ENCODE measurements around the gene RPL29.

RPL29 gene

GRCh38 chr3:52023860-52024764, 28.4 kb upstream of the RPL29 start:
- no peak overlapping the region for H3K9ac ChIP-seq (ENCODE audit: low read length)
- no peaks in the 10 kb centered on the region for H3K27me3 ChIP-seq (ENCODE audit: low read length)
- H3K9me3 ChIP-seq (ENCODE audit: insufficient read depth, low read length): no peaks in the 10 kb centered on the region
- H3K4me2 ChIP-seq (ENCODE audit: low read depth, low read length, poor library complexity, severe bottlenecking): no peak overlapping the region
- H3K36me3 ChIP-seq (ENCODE audit: low read length): no peaks in the 10 kb centered on the region
- TF ChIP-seq CTCF (IDR thresholded peaks at IDR 0.05; ENCODE audit: insufficient read depth, low read length, poor library complexity, severe bottlenecking) (no peak), EZH2phosphoT487 (conservative IDR thresholded peaks at IDR 0.05; ENCODE audit: low read length) (no peak)
- H3F3A ChIP-seq (ENCODE audit: insufficient read depth): no peaks in the 10 kb centered on the region
- H2AFZ ChIP-seq (ENCODE audit: low read depth, low read length, severe bottlenecking): no peak overlapping the region
- no peaks in the 10 kb centered on the region for H3K79me2 ChIP-seq (ENCODE audit: insufficient read depth, low read length)
- no peaks in the 10 kb centered on the region for H3K9me2 ChIP-seq (replicated peaks; ENCODE audit: insufficient read depth, low read length)
- H3K27ac ChIP-seq (ENCODE audit: low read depth, low read length): no peak overlapping the region
- no peaks in the 10 kb centered on the region for H4K20me1 ChIP-seq (ENCODE audit: low read depth, low read length)
- no peak overlapping the region for H3K4me3 ChIP-seq (ENCODE audit: insufficient read depth, low read length, poor library complexity, severe bottlenecking)

DNA sequence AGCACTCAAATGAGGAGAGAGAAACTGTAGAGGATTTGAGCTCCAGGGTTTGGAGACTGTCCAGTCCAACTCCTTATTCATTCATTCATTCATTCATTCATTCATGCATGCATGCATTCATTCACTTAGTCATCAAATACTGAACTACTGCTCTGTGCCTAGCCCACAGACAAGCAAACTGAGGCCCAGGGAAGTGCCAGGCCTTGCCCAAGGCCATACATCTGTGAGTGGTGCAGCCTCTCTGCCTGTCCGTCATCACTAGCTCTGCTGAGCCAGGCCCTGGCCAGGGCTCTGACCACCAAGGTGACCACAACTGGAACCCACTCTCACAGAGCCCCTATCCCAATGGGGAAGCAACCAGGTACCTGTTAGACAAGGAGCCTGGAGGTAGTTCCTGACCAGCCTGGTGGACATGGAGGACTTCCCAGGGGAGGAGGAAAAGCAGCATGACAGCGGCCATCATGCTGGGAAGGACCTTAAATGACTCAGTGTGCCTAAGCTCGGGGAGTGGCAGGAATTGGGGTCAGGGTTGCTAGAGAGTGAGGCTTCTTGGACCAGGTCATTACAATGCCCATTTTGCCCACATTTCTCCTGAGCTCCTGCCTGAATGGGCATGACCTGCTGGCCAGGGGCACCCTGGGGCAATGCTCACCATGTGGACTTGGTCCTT, 27.5 kb upstream of the RPL29 start:
- no peaks in the 10 kb centered on the region for H3F3A ChIP-seq (ENCODE audit: insufficient read depth)
- H3K9ac ChIP-seq (ENCODE audit: low read length): no peak overlapping the region
- H2AFZ ChIP-seq (ENCODE audit: low read depth, low read length, severe bottlenecking): no peak overlapping the region
- no peak overlapping the region for H3K4me3 ChIP-seq (ENCODE audit: insufficient read depth, low read length, poor library complexity, severe bottlenecking)
- no peaks in the 10 kb centered on the region for H3K9me2 ChIP-seq (replicated peaks; ENCODE audit: insufficient read depth, low read length)
- no peaks in the 10 kb centered on the region for H3K27me3 ChIP-seq (ENCODE audit: low read length)
- no peaks in the 10 kb centered on the region for H3K9me3 ChIP-seq (ENCODE audit: insufficient read depth, low read length)
- no peak overlapping the region for H3K27ac ChIP-seq (ENCODE audit: low read depth, low read length)
- no peak for TF ChIP-seq CTCF (IDR thresholded peaks at IDR 0.05; ENCODE audit: insufficient read depth, low read length, poor library complexity, severe bottlenecking)
- no peak for TF ChIP-seq EZH2phosphoT487 (conservative IDR thresholded peaks at IDR 0.05; ENCODE audit: low read length)
- no peaks in the 10 kb centered on the region for H3K79me2 ChIP-seq (ENCODE audit: insufficient read depth, low read length)
- H3K4me2 ChIP-seq (ENCODE audit: low read depth, low read length, poor library complexity, severe bottlenecking): no peak overlapping the region
- H3K36me3 ChIP-seq (ENCODE audit: low read length): no peaks in the 10 kb centered on the region
- H4K20me1 ChIP-seq (ENCODE audit: low read depth, low read length): no peaks in the 10 kb centered on the region

GRCh38 chr3:52022323-52023100, 26.8 kb upstream of the RPL29 start:
- H3K79me2 ChIP-seq (ENCODE audit: insufficient read depth, low read length): no peaks in the 10 kb centered on the region
- no peaks in the 10 kb centered on the region for H3K9me2 ChIP-seq (replicated peaks; ENCODE audit: insufficient read depth, low read length)
- no peak overlapping the region for H3K4me3 ChIP-seq (ENCODE audit: insufficient read depth, low read length, poor library complexity, severe bottlenecking)
- H3K4me2 ChIP-seq (ENCODE audit: low read depth, low read length, poor library complexity, severe bottlenecking): no peak overlapping the region
- H3K9me3 ChIP-seq (ENCODE audit: insufficient read depth, low read length): no peaks in the 10 kb centered on the region
- no peaks in the 10 kb centered on the region for H3K36me3 ChIP-seq (ENCODE audit: low read length)
- H3K27ac ChIP-seq (ENCODE audit: low read depth, low read length): no peak overlapping the region
- TF ChIP-seq CTCF (IDR thresholded peaks at IDR 0.05; ENCODE audit: insufficient read depth, low read length, poor library complexity, severe bottlenecking): no peak
- H3F3A ChIP-seq (ENCODE audit: insufficient read depth): no peaks in the 10 kb centered on the region
- no peak overlapping the region for H3K9ac ChIP-seq (ENCODE audit: low read length)
- H3K27me3 ChIP-seq (ENCODE audit: low read length): no peaks in the 10 kb centered on the region
- no peaks in the 10 kb centered on the region for H4K20me1 ChIP-seq (ENCODE audit: low read depth, low read length)
- H2AFZ ChIP-seq (ENCODE audit: low read depth, low read length, severe bottlenecking): no peak overlapping the region

Measured in SU-DHL-6 (cell line).